HepG2 (cell line): ENCODE results near the gene HEMK1. TPM values are rescaled to one million over a fixed set of nuclear protein-coding genes. Genes with fewer than 3 reads are reported as not detected.

Experiments
- ATAC-seq: fragments of 200-7000 bp; cut with Tn5 transposase; 3 replicates; pipeline ENCODE4 v1.9.1; 2020; ENCODE audit warnings: mild to moderate bottlenecking, moderate library complexity
- BruUV-seq: library from RNA; stranded (reverse); fragments of 400-500 nt; replicated peaks from 2 replicates; lab custom pipeline; 2021; lab: Mats Ljungman, UMichigan
- CTCF ChIA-PET: fragments of 300-600 bp; formaldehyde crosslinking; extraction: SDS; loops from one replicate; lab custom pipeline; 2021; ENCODE audit warnings: low total read pairs, inconsistent platforms, low intra/inter-chr PET ratio; lab: Yijun Ruan, JAX
- POLR2A ChIA-PET: fragments of 350-600 bp; sonication (Branson Sonifier 250); formaldehyde crosslinking; loops from one replicate; lab custom pipeline; 2020; ENCODE audit warnings: antibody characterized with exemption, inconsistent platforms; lab: Yijun Ruan, JAX
- DNase-seq: peaks from one replicate; pipeline ENCODE4 v3.0.0-alpha.2; 2015; ENCODE audit warnings: low spot score
- FAIRE-seq: peaks from 3 replicates; lab custom pipeline; 2011; peaks lifted over from hg19 to GRCh38; lab: Jason Lieb, UNC
- H2AFZ ChIP-seq: one replicate; pipeline ENCODE4 v1.6.1; 2011; ENCODE audit warnings: low read length, inconsistent platforms
- H3K27ac ChIP-seq: fragments of 300-600 bp; 3 replicates; pipeline ENCODE4 v1.8.0; 2011; ENCODE audit warnings: mixed run types, mild to moderate bottlenecking, mixed read lengths, low read length, inconsistent platforms; ENCODE audit not compliant: insufficient read depth; ENCODE audit errors: extremely low read length
- H3K27me3 ChIP-seq, 2 experiments: fragments of 200-600 bp in 1 of 2; 2 replicates in 1 of 2; 3 replicates in 1 of 2; pipeline versions ENCODE4 v1.6.0 to v1.8.0; 2011; ENCODE audit warnings: low read length in 2 of 2, mild to moderate bottlenecking in 2 of 2, moderate library complexity in 2 of 2, inconsistent platforms in 1 of 2; ENCODE audit not compliant: insufficient read depth in 2 of 2, control insufficient read depth in 1 of 2
- H3K36me3 ChIP-seq, 2 experiments: fragments of 200-600 bp in 1 of 2; replicated peaks in 1 of 2; 2 replicates in 1 of 2; 3 replicates in 1 of 2; pipeline versions ENCODE4 v1.5.1 to v1.8.0; 2011; ENCODE audit warnings: low read length in 2 of 2, inconsistent platforms in 1 of 2; ENCODE audit not compliant: insufficient read depth in 2 of 2, control insufficient read depth in 1 of 2
- H3K4me1 ChIP-seq: 2 replicates; pipeline ENCODE4 v1.5.1; 2012; ENCODE audit warnings: low read length, inconsistent platforms; ENCODE audit not compliant: insufficient read depth
- H3K4me2 ChIP-seq: 2 replicates; pipeline ENCODE4 v1.6.0; 2011; ENCODE audit warnings: low read depth, low read length, inconsistent platforms
- H3K4me3 ChIP-seq, 3 experiments: fragments of 200-600 bp in 1 of 3; sonication (generic), shearing (Covaris generic) in 1 of 3; replicated peaks in 1 of 3; 2 replicates each; pipeline ENCODE4 v1.5.1; 2011 to 2016; ENCODE audit warnings: low read length in 3 of 3, inconsistent platforms in 2 of 3, low read depth in 2 of 3, mild to moderate bottlenecking in 2 of 3, control low read depth in 1 of 3, mixed read lengths in 1 of 3; ENCODE audit not compliant: insufficient read depth in 1 of 3
- H3K79me2 ChIP-seq: one replicate; pipeline ENCODE4 v1.6.1; 2011; ENCODE audit warnings: low read length, inconsistent platforms; ENCODE audit not compliant: insufficient read depth
- H3K9ac ChIP-seq: 2 replicates; pipeline ENCODE4 v1.6.0; 2011; ENCODE audit warnings: mild to moderate bottlenecking, low read depth, low read length, inconsistent platforms; ENCODE audit not compliant: insufficient read depth
- H3K9me3 ChIP-seq: 2 replicates; pipeline ENCODE4 v1.5.1; 2012; ENCODE audit warnings: mild to moderate bottlenecking, low read length
- H4K20me1 ChIP-seq: 2 replicates; pipeline ENCODE4 v1.6.0; 2011; ENCODE audit warnings: inconsistent platforms, mild to moderate bottlenecking, low read length, moderate library complexity; ENCODE audit not compliant: insufficient read depth
- ATF1 ChIP-seq: IDR thresholded peaks from 2 replicates; pipeline ENCODE4 v1.6.1; 2016; ENCODE audit warnings: mild to moderate bottlenecking, control low read depth
- CENPT ChIP-seq: sonication (generic); formaldehyde crosslinking; IDR thresholded peaks from 2 replicates; pipeline ENCODE4 v1.8.0; 2022; ENCODE audit warnings: low read depth, mild to moderate bottlenecking, moderate library complexity, missing genetic modification reagents
- CHCHD3 ChIP-seq: sonication (generic); formaldehyde crosslinking; IDR thresholded peaks from 2 replicates; pipeline ENCODE4 v1.8.0; 2022; ENCODE audit warnings: mild to moderate bottlenecking, missing genetic modification reagents, moderate library complexity
- LRRFIP1 ChIP-seq: sonication (generic); formaldehyde crosslinking; conservative IDR thresholded peaks from 2 replicates; pipeline ENCODE4 v1.4.0; 2020; ENCODE audit warnings: missing genetic modification reagents
- SMAD3 ChIP-seq: sonication (generic); formaldehyde crosslinking; IDR thresholded peaks from 2 replicates; pipeline ENCODE4 v1.4.0; 2020; ENCODE audit warnings: missing genetic modification reagents
- ZBTB38 ChIP-seq: sonication (generic); formaldehyde crosslinking; IDR thresholded peaks from 2 replicates; pipeline ENCODE4 v1.5.1; 2020; ENCODE audit warnings: mild to moderate bottlenecking, missing genetic modification reagents
- ZNF180 ChIP-seq: sonication (generic); formaldehyde crosslinking; IDR thresholded peaks from 2 replicates; pipeline ENCODE4 v1.4.0; 2020; ENCODE audit warnings: low read depth, missing genetic modification reagents, borderline replicate concordance
- WGBS: methylation state at CpG from one replicate; pipeline ENCODE4 v1.1.6; 2017; ENCODE audit warnings: low lambda C conversion rate; 5-methylcytosine and 5-hydroxymethylcytosine counted together
- in situ Hi-C: cut with HindIII; loops from 2 replicates; pipeline ENCODE4 v1.10.0; 2017; ENCODE audit warnings: low pct_unique_long_range_greater_than_20kb; ENCODE audit not compliant: extremely low pct_ligation_motif_present
- intact Hi-C: fragments of 100-400 bp; cut with micrococcal nuclease; formaldehyde crosslinking; loops from one replicate; pipeline ENCODE4 v1.10.0; 2022; ENCODE audit not compliant: unreplicated experiment
- polyA plus RNA-seq, 8 experiments: library from polyadenylated mRNA; depleted of rRNA in 3 of 8; stranded (reverse) in 7 of 8; unstranded in 1 of 8; fragments of >200 nt; fragmentation: Illumina TruSeq in 4 of 8; extraction: Trizol in 4 of 8; gene quantifications; 2 replicates each; pipeline versions ENCODE4 v1.2.1 to v1.2.3, GENCODE V29; 2011 to 2016; ENCODE audit warnings: low read depth in 4 of 8, missing spikeins in 1 of 8, mixed read lengths in 1 of 8; ENCODE audit not compliant: insufficient read depth in 1 of 8
- total RNA-seq, 5 experiments: library from RNA; depleted of rRNA; stranded (reverse); fragments of >200 nt; fragmentation: Illumina TruSeq; extraction: Trizol; gene quantifications; 2 replicates each; pipeline ENCODE4 v1.2.3, GENCODE V29; 2016; ENCODE audit warnings: low read depth in 1 of 5
- TF ChIP-seq, protein P1 (sequence below): sonication (generic); formaldehyde crosslinking; IDR thresholded peaks from 2 replicates; pipeline ENCODE4 v1.9.0; 2021; ENCODE audit warnings: missing genetic modification reagents, mild to moderate bottlenecking, borderline replicate concordance

Gene HEMK1
- total and polyA plus RNA-seq, 2 of the 13 experiments (the other 11 are each of a cell fraction or from before 2014, with no cell fraction given): 9.8 to 12.6 TPM

GRCh38 chr3:50620820-50621219 lies 51.5 kb downstream of the HEMK1 start:
- peaks cover 50% of the 10 kb centered on the region for H3K4me1 ChIP-seq
- intact Hi-C loops (no loop called here), in situ Hi-C loops (no loop called here)
- H3K79me2 ChIP-seq: peaks cover 7% of the 10 kb centered on the region
- H3K36me3 ChIP-seq: peaks cover 0 to 3% of the 10 kb centered on the region in 2 experiments; a peak in 2 of 5 replicates
- no peak overlapping the region for H3K4me3 ChIP-seq
- H3K9me3 ChIP-seq: no peaks in the 10 kb centered on the region
- FAIRE-seq: no peak
- no peak overlapping the region for H2AFZ ChIP-seq
- no peak overlapping the region for H3K9ac ChIP-seq
- no peaks in the 10 kb centered on the region; a peak in 1 of 5 replicates for H3K27me3 ChIP-seq
- no peaks in the 10 kb centered on the region for H4K20me1 ChIP-seq
- no peak for DNase-seq
- TF ChIP-seq ZBTB38 (no peak), LRRFIP1 (CRISPR knock-in tag) (no peak), SMAD3 (CRISPR knock-in tag) (no peak), CENPT (CRISPR knock-in tag) (no peak), ATF1 (no peak), CHCHD3 (no peak), ZNF180 (CRISPR knock-in tag) (no peak)
- TF ChIP-seq, protein P1, sequence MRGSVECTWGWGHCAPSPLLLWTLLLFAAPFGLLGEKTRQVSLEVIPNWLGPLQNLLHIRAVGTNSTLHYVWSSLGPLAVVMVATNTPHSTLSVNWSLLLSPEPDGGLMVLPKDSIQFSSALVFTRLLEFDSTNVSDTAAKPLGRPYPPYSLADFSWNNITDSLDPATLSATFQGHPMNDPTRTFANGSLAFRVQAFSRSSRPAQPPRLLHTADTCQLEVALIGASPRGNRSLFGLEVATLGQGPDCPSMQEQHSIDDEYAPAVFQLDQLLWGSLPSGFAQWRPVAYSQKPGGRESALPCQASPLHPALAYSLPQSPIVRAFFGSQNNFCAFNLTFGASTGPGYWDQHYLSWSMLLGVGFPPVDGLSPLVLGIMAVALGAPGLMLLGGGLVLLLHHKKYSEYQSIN: no peak
- no peak overlapping the region for H3K27ac ChIP-seq
- ChIA-PET CTCF (no interaction called here), POLR2A (no interaction called here)
- ATAC-seq: no peak
- 98% methylated on average over 4 of the region's 4 CpGs for whole genome bisulfite sequencing
- no TSS peak for BruUV-seq
- H3K4me2 ChIP-seq: no peak overlapping the region
